CD14-positive monocyte (primary cell): Measurements from ENCODE around the gene MICAL1. TPM values are rescaled to one million over a fixed set of nuclear protein-coding genes. Genes with fewer than 3 reads are reported as not detected.

Experiments used
- DNase-seq, 3 donors: peaks; one replicate each; pipeline ENCODE4 v3.0.0-alpha.2; 2011 to 2022
- H2AFZ ChIP-seq: 2 replicates; pipeline ENCODE4 v1.6.0; 2012; ENCODE audit warnings: mild to moderate bottlenecking, low read depth, low read length, inconsistent platforms; ENCODE audit not compliant: insufficient read depth, poor library complexity, severe bottlenecking
- H3K27ac ChIP-seq, 2 donors: 1 replicate in 1 of 2; 2 replicates in 1 of 2; pipeline ENCODE4 v1.5.1; 2012 to 2013; ENCODE audit warnings: low read length in 2 of 2, control low read depth in 1 of 2, inconsistent platforms in 1 of 2, low read depth in 1 of 2, mild to moderate bottlenecking in 1 of 2
- H3K27me3 ChIP-seq, 2 donors: one replicate each; pipeline versions ENCODE4 v1.6.0 to v1.6.1; 2011 to 2013; ENCODE audit warnings: low read length in 2 of 2; ENCODE audit not compliant: control insufficient read depth in 2 of 2, insufficient read depth in 2 of 2
- H3K36me3 ChIP-seq, 2 donors: replicated peaks in 1 of 2; 1 replicate in 1 of 2; 2 replicates in 1 of 2; pipeline versions ENCODE4 v1.5.1 to v1.6.1; 2012 to 2013; ENCODE audit warnings: low read length in 2 of 2, control low read depth in 1 of 2, inconsistent platforms in 1 of 2, mild to moderate bottlenecking in 1 of 2; ENCODE audit not compliant: insufficient read depth in 2 of 2, control insufficient read depth in 1 of 2
- H3K4me1 ChIP-seq, 2 donors: 1 replicate in 1 of 2; 2 replicates in 1 of 2; pipeline versions ENCODE4 v1.5.1 to v1.6.1; 2012 to 2013; ENCODE audit warnings: low read length in 2 of 2, control low read depth in 1 of 2, inconsistent platforms in 1 of 2, mild to moderate bottlenecking in 1 of 2, moderate library complexity in 1 of 2; ENCODE audit not compliant: insufficient read depth in 2 of 2, control insufficient read depth in 1 of 2
- H3K4me2 ChIP-seq: replicated peaks from 2 replicates; pipeline ENCODE3; 2012; ENCODE audit warnings: low read length, moderate library complexity, mild to moderate bottlenecking; ENCODE audit not compliant: poor library complexity, severe bottlenecking; ENCODE audit errors: extremely low read depth
- H3K4me3 ChIP-seq, 3 experiments: fragments of 200-600 bp in 1 of 3; sonication (generic) in 1 of 3; replicated peaks in 1 of 3; 1 replicate in 2 of 3; 2 replicates in 1 of 3; pipeline ENCODE4 v1.5.1; 2011 to 2013; ENCODE audit warnings: low read length in 3 of 3, mild to moderate bottlenecking in 3 of 3, control low read depth in 2 of 3, low read depth in 2 of 3, inconsistent platforms in 1 of 3, moderate library complexity in 1 of 3
- H3K79me2 ChIP-seq: 2 replicates; pipeline ENCODE4 v1.6.0; 2012; ENCODE audit warnings: mild to moderate bottlenecking, control low read depth, inconsistent platforms, low read length, moderate library complexity; ENCODE audit not compliant: insufficient read depth
- H3K9ac ChIP-seq: 2 replicates; pipeline ENCODE4 v1.6.0; 2017; ENCODE audit warnings: low read length, mild to moderate bottlenecking; ENCODE audit not compliant: insufficient read depth, poor library complexity, severe bottlenecking
- H3K9me3 ChIP-seq, 2 donors: replicated peaks in 1 of 2; 1 replicate in 1 of 2; 2 replicates in 1 of 2; pipeline versions ENCODE4 v1.5.1 to v1.6.1; 2012 to 2013; ENCODE audit warnings: low read length in 2 of 2, control low read depth in 1 of 2; ENCODE audit not compliant: control insufficient read depth in 1 of 2, insufficient read depth in 1 of 2
- H4K20me1 ChIP-seq: 2 replicates; pipeline ENCODE4 v1.6.0; 2012; ENCODE audit warnings: mild to moderate bottlenecking, low read length, control low read depth, moderate library complexity; ENCODE audit not compliant: insufficient read depth
- H3K27ac Mint-ChIP-seq, 7 donors: one replicate each; pipeline ENCODE4 v1.8.0; 2020; ENCODE audit warnings: mild to moderate bottlenecking in 7 of 7, mixed read lengths in 7 of 7, moderate library complexity in 6 of 7, inconsistent platforms in 2 of 7
- H3K27me3 Mint-ChIP-seq, 3 donors: one replicate each; pipeline ENCODE4 v1.8.0; 2021 to 2022; ENCODE audit warnings: low read depth in 3 of 3, mild to moderate bottlenecking in 3 of 3, mixed read lengths in 3 of 3, moderate library complexity in 3 of 3, inconsistent platforms in 1 of 3
- H3K36me3 Mint-ChIP-seq, 2 donors: one replicate each; pipeline ENCODE4 v1.8.0; 2020; ENCODE audit warnings: mixed read lengths in 2 of 2, inconsistent platforms in 1 of 2, mild to moderate bottlenecking in 1 of 2
- H3K4me1 Mint-ChIP-seq: one replicate; pipeline ENCODE4 v1.8.0; 2020; ENCODE audit warnings: mild to moderate bottlenecking, mixed read lengths
- H3K4me3 Mint-ChIP-seq, 2 donors: one replicate each; pipeline ENCODE4 v1.8.0; 2020; ENCODE audit warnings: mild to moderate bottlenecking in 2 of 2, mixed read lengths in 2 of 2, moderate library complexity in 1 of 2
- H3K9me3 Mint-ChIP-seq, 7 donors: one replicate each; pipeline ENCODE4 v1.8.0; 2020 to 2022; ENCODE audit warnings: mixed read lengths in 7 of 7, mild to moderate bottlenecking in 6 of 7, moderate library complexity in 6 of 7, inconsistent platforms in 2 of 7
- CTCF ChIP-seq: fragments of 200-600 bp; IDR thresholded peaks from one replicate; pipeline ENCODE4 v1.8.0; 2022; ENCODE audit warnings: antibody characterized with exemption, mild to moderate bottlenecking
- WGBS: methylation state at CpG from one replicate; pipeline ENCODE4 v1.1.5; 2013; ENCODE audit warnings: missing lambda C conversion rate; ENCODE audit not compliant: insufficient coverage; 5-methylcytosine and 5-hydroxymethylcytosine counted together
- intact Hi-C, 2 donors: fragments of 100-400 bp; cut with micrococcal nuclease; formaldehyde crosslinking; loops; one replicate each; pipeline versions ENCODE4 v1.15.0 to v1.15.1; 2023
- polyA plus RNA-seq, 3 donors: library from polyadenylated mRNA; depleted of rRNA in 1 of 3; unstranded in 2 of 3; stranded (reverse) in 1 of 3; fragments of 300-500 nt in 2 of 3; fragments of >200 nt in 1 of 3; fragmentation: Illumina TruSeq in 2 of 3; gene quantifications; 1 replicate in 2 of 3; 2 replicates in 1 of 3; pipeline ENCODE4 v1.2.3, GENCODE V29; 2012 to 2021

Gene MICAL1
- polyA plus RNA-seq, 3 donors, result 7.5 to 227 (median 13.2) TPM

- H3K4me2 ChIP-seq, result no peak overlapping the region
- peaks cover 33 to 36% of the 10 kb centered on the region in 2 donors for H3K4me1 ChIP-seq
- Mint-ChIP-seq H3K4me3 (no peak overlapping the region), H3K27me3 (no peaks in the 10 kb centered on the region), H3K4me1 (peaks cover 34% of the 10 kb centered on the region), H3K9me3 (peaks cover 0 to 5% (median 0%) of the 10 kb centered on the region in 7 donors), H3K27ac (peak overlapping the region in 5 of 7 donors; percentile 14 to 58 (median 34)), H3K36me3 (peaks cover 30 to 34% of the 10 kb centered on the region in 2 donors)
- TF ChIP-seq CTCF, result no peak
- intact Hi-C loops, result no loop called here
- H4K20me1 ChIP-seq, result peaks cover under 1% of the 10 kb centered on the region
- H3K36me3 ChIP-seq, result peaks cover 29 to 44% of the 10 kb centered on the region in 2 donors
- no peaks in the 10 kb centered on the region for H3K27me3 ChIP-seq
- no peak for DNase-seq
- no peak overlapping the region for H3K4me3 ChIP-seq
- H3K9me3 ChIP-seq, result peaks cover 0 to 2% of the 10 kb centered on the region in 2 donors
- no peak overlapping the region for H3K27ac ChIP-seq
- no peak overlapping the region for H2AFZ ChIP-seq
- H3K9ac ChIP-seq, result no peak overlapping the region
- peaks cover 7% of the 10 kb centered on the region for H3K79me2 ChIP-seq
- WGBS, result no CpG with 5 or more reads among the region's 3 CpGs
Observed at GRCh38 chr6:109460161-109460829, 4.7 kb upstream of the MICAL1 start.

GRCh38 chr6:109458774-109459531, 3.4 kb upstream of the MICAL1 start:
- WGBS, result 14% methylated on average over 4 of the region's 5 CpGs
- peaks cover 41% of the 10 kb centered on the region for H3K4me1 Mint-ChIP-seq
- Histone ChIP-seq H3K9me3 (peaks cover 0 to 2% of the 10 kb centered on the region in 2 donors), H3K27ac (peak overlapping the region; percentile 46 to 52), H3K4me2 (peak overlapping the region; percentile 24), H2AFZ (no peak overlapping the region), H3K36me3 (peaks cover 18 to 30% of the 10 kb centered on the region in 2 donors), H3K9ac (no peak overlapping the region), H3K4me3 (no peak overlapping the region), H4K20me1 (peaks cover 7% of the 10 kb centered on the region), H3K79me2 (peaks cover 19% of the 10 kb centered on the region), H3K27me3 (no peaks in the 10 kb centered on the region), H3K4me1 (peaks cover 40 to 47% of the 10 kb centered on the region in 2 donors)
- peak overlapping the region; percentile 14 to 86 (median 75) for H3K27ac Mint-ChIP-seq
- H3K27me3 Mint-ChIP-seq, result no peaks in the 10 kb centered on the region
- TF ChIP-seq CTCF, result no peak
- DNase-seq, result peak; percentile 66 to 95 (median 78)
- intact Hi-C loops, result loop anchor here in 1 of 2 donors (5.0 to 10.0 kb wide), 2 partner anchors 77 to 364 kb away; partner anchors contain the start of genes CD164, CEP57L1 and SESN1
- peak overlapping the region in 1 of 2 donors; percentile 63 for H3K4me3 Mint-ChIP-seq
- H3K9me3 Mint-ChIP-seq, result peaks cover 0 to 5% (median 0%) of the 10 kb centered on the region in 7 donors
- H3K36me3 Mint-ChIP-seq, result peaks cover 22 to 25% of the 10 kb centered on the region in 2 donors
